Measurements from ENCODE around the gene SSR2.

- TF ChIP-seq CTCF (IDR thresholded peaks at IDR 0.05) (no peak), POLR2A (IDR thresholded peaks at IDR 0.05) (no peak)
Measured at GRCh38 chr1:156033011-156033410, 12.3 kb upstream of the SSR2 start.

All from prostate gland (tissue), 2 donors.